ENCODE results near the gene SCD5.

Gene SCD5

GRCh38 chr4:82715731-82716617 is 82.6 kb downstream of the SCD5 start:
- DNase-seq (ENCODE audit: extremely low spot score): no peak
- TF ChIP-seq PKNOX1 (IDR thresholded peaks at IDR 0.05) (no peak), FOXK2 (IDR thresholded peaks at IDR 0.05) (no peak), CTBP1 (IDR thresholded peaks at IDR 0.05; ENCODE audit: borderline replicate concordance) (no peak), FOXM1 (IDR thresholded peaks at IDR 0.05; ENCODE audit: borderline replicate concordance) (no peak), NFRKB (IDR thresholded peaks at IDR 0.05) (no peak), SP1 (IDR thresholded peaks at IDR 0.05) (no peak), LEF1 (IDR thresholded peaks at IDR 0.05; ENCODE audit: borderline replicate concordance) (no peak), ZNF384 (IDR thresholded peaks at IDR 0.05) (no peak), L3MBTL2 (conservative IDR thresholded peaks at IDR 0.05) (no peak), ARNT (IDR thresholded peaks at IDR 0.05) (no peak), FOXA1 (IDR thresholded peaks at IDR 0.05) (no peak), BHLHE40 (IDR thresholded peaks at IDR 0.05; ENCODE audit: borderline replicate concordance) (no peak), TARDBP (IDR thresholded peaks at IDR 0.05) (no peak), ELF4 (IDR thresholded peaks at IDR 0.05) (no peak), SUZ12 (IDR thresholded peaks at IDR 0.05) (no peak), HDGF (IDR thresholded peaks at IDR 0.05; ENCODE audit: borderline replicate concordance) (no peak)
- CTCF ChIA-PET: interaction anchor here (0.6 kb wide), 1 partner anchor 55 kb away, joined by 3 read pairs; no protein-coding TSS in a partner anchor
- POLR2A ChIA-PET: no interaction called here

GRCh38 chr4:82713856-82714255 is 84.7 kb downstream of the SCD5 start:
- no peak for TF ChIP-seq SUZ12 (IDR thresholded peaks at IDR 0.05)
- TF ChIP-seq SP1 (IDR thresholded peaks at IDR 0.05): no peak
- no peak for TF ChIP-seq FOXA1 (IDR thresholded peaks at IDR 0.05)
- no peak for TF ChIP-seq ELF4 (IDR thresholded peaks at IDR 0.05)
- no peak for TF ChIP-seq CTBP1 (IDR thresholded peaks at IDR 0.05; ENCODE audit: borderline replicate concordance)
- TF ChIP-seq BHLHE40 (IDR thresholded peaks at IDR 0.05; ENCODE audit: borderline replicate concordance): no peak
- no peak for TF ChIP-seq LEF1 (IDR thresholded peaks at IDR 0.05; ENCODE audit: borderline replicate concordance)
- no peak for TF ChIP-seq NFRKB (IDR thresholded peaks at IDR 0.05)
- no peak for TF ChIP-seq FOXM1 (IDR thresholded peaks at IDR 0.05; ENCODE audit: borderline replicate concordance)
- TF ChIP-seq ZNF384 (IDR thresholded peaks at IDR 0.05): no peak
- no peak for TF ChIP-seq L3MBTL2 (conservative IDR thresholded peaks at IDR 0.05)
- no peak for TF ChIP-seq FOXK2 (IDR thresholded peaks at IDR 0.05)
- TF ChIP-seq HDGF (IDR thresholded peaks at IDR 0.05; ENCODE audit: borderline replicate concordance): no peak
- TF ChIP-seq ARNT (IDR thresholded peaks at IDR 0.05): no peak
- no peak for TF ChIP-seq PKNOX1 (IDR thresholded peaks at IDR 0.05)
- TF ChIP-seq TARDBP (IDR thresholded peaks at IDR 0.05): no peak
- CTCF ChIA-PET: no interaction called here
- DNase-seq (ENCODE audit: extremely low spot score): no peak
- POLR2A ChIA-PET: no interaction called here

DNA sequence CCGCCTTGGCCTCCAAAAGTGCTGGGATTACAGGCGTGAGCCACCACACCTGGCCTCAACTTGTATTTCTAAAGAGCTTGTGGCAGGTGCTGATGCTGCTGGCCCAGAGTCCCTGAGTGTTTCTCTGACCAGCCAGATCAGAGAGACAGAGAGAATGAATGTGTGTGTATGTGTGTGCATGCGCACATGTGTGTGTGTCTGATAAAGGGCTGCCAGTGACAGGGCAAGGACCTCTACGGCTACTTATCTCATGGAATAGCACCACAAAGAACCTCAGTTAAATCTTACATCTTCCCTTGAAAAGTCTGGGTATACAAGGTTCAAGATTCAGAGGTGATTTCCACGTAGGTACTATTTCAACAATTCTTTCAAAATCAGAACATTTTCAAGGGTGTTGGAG is 86.0 kb downstream of the SCD5 start:
- ChIA-PET POLR2A (interaction anchor here (1.2 kb wide), 1 partner anchor 8 kb away, joined by 3 read pairs; no protein-coding TSS in a partner anchor), CTCF (no interaction called here)
- no peak for DNase-seq (ENCODE audit: extremely low spot score)
- TF ChIP-seq HDGF (IDR thresholded peaks at IDR 0.05; ENCODE audit: borderline replicate concordance): no peak
- TF ChIP-seq BHLHE40 (IDR thresholded peaks at IDR 0.05; ENCODE audit: borderline replicate concordance): no peak
- TF ChIP-seq L3MBTL2 (conservative IDR thresholded peaks at IDR 0.05): no peak
- no peak for TF ChIP-seq SP1 (IDR thresholded peaks at IDR 0.05)
- no peak for TF ChIP-seq PKNOX1 (IDR thresholded peaks at IDR 0.05)
- TF ChIP-seq SUZ12 (IDR thresholded peaks at IDR 0.05): no peak
- no peak for TF ChIP-seq ARNT (IDR thresholded peaks at IDR 0.05)
- TF ChIP-seq FOXK2 (IDR thresholded peaks at IDR 0.05): no peak
- no peak for TF ChIP-seq ELF4 (IDR thresholded peaks at IDR 0.05)
- no peak for TF ChIP-seq LEF1 (IDR thresholded peaks at IDR 0.05; ENCODE audit: borderline replicate concordance)
- no peak for TF ChIP-seq CTBP1 (IDR thresholded peaks at IDR 0.05; ENCODE audit: borderline replicate concordance)
- no peak for TF ChIP-seq FOXM1 (IDR thresholded peaks at IDR 0.05; ENCODE audit: borderline replicate concordance)
- TF ChIP-seq NFRKB (IDR thresholded peaks at IDR 0.05): no peak
- TF ChIP-seq FOXA1 (IDR thresholded peaks at IDR 0.05): no peak
- no peak for TF ChIP-seq TARDBP (IDR thresholded peaks at IDR 0.05)
- no peak for TF ChIP-seq ZNF384 (IDR thresholded peaks at IDR 0.05)

GRCh38 chr4:82711158-82711785 is 87.3 kb downstream of the SCD5 start:
- POLR2A ChIA-PET: interaction anchor here (1.2 kb wide), 1 partner anchor 9 kb away, joined by 3 read pairs; no protein-coding TSS in a partner anchor
- CTCF ChIA-PET: interaction anchor here (0.6 kb wide), 1 partner anchor 42 kb away, joined by 5 read pairs; no protein-coding TSS in a partner anchor
- TF ChIP-seq NFRKB (IDR thresholded peaks at IDR 0.05): no peak
- DNase-seq (ENCODE audit: extremely low spot score): no peak

DNA sequence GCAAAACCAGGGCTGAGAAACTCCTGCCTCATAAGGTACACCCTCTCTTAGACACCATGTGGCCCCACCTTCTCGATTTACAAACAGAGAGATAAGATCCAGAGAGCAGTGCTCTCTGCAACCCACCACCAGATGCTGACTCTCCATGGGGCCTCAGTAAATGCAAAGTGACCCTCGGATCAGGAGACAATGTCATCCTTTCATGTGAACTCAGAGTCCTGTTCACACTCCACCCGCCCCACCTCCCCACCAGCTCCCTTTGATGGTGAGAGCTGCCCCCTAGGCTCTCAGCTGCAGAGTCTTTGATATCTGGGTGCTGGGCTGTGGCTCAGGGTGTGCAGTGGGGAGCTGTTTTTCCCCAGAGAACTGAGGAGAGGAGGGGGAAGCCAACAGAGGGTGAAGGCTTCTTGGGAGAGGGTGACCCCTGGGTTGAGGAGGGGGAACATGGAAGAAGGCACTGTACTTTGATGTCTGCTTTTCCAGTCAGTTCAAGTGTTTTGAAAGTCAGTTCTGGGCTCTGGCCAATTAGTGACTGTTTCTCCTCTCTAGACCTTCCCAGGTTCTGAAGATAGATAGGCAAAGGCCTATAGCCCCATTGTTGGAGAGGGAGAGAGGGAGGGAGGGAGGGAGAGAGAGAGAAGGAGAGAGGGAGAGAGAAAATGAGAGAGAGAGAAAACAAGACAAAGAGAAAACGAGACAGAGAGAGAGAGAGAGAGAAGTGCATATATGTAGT is 88.2 kb downstream of the SCD5 start:
- CTCF ChIA-PET: no interaction called here
- POLR2A ChIA-PET: no interaction called here
- TF ChIP-seq SP1 (IDR thresholded peaks at IDR 0.05): no peak
- no peak for TF ChIP-seq FOXA1 (IDR thresholded peaks at IDR 0.05)
- no peak for TF ChIP-seq SUZ12 (IDR thresholded peaks at IDR 0.05)
- TF ChIP-seq FOXK2 (IDR thresholded peaks at IDR 0.05): no peak
- TF ChIP-seq LEF1 (IDR thresholded peaks at IDR 0.05; ENCODE audit: borderline replicate concordance): no peak
- no peak for TF ChIP-seq PKNOX1 (IDR thresholded peaks at IDR 0.05)
- TF ChIP-seq NFRKB (IDR thresholded peaks at IDR 0.05): no peak
- no peak for TF ChIP-seq BHLHE40 (IDR thresholded peaks at IDR 0.05; ENCODE audit: borderline replicate concordance)
- TF ChIP-seq L3MBTL2 (conservative IDR thresholded peaks at IDR 0.05): no peak
- TF ChIP-seq CTBP1 (IDR thresholded peaks at IDR 0.05; ENCODE audit: borderline replicate concordance): no peak
- no peak for TF ChIP-seq ARNT (IDR thresholded peaks at IDR 0.05)
- DNase-seq (ENCODE audit: extremely low spot score): no peak
